Measurements from ENCODE around the gene C3.
A peak's percentile ranks its signal among the peaks of the same experiment; 100 is the strongest.

The C3 gene

GRCh38 chr19:6730153-6730804 is 9.8 kb upstream of the C3 start:
- peak; percentile 45 for DNase-seq

GRCh38 chr19:6729573-6730152 is 9.2 kb upstream of the C3 start:
- no peak for DNase-seq

- DNase-seq = peak; percentile 49
These were observed 7.9 kb upstream of the C3 start for GRCh38 chr19:6728346-6728745.

- DNase-seq = no peak
These were observed 5.2 kb upstream of the C3 start for GRCh38 chr19:6725513-6726231.

- no peak for DNase-seq
These were observed 4.4 kb upstream of the C3 start for GRCh38 chr19:6724631-6725492.

- DNase-seq = no peak
These were observed 3.3 kb upstream of the C3 start for GRCh38 chr19:6723738-6724137.

- no peak for DNase-seq
These were observed 2.7 kb upstream of the C3 start for GRCh38 chr19:6723108-6723618.

- no peak for DNase-seq
These were observed 1.3 kb upstream of the C3 start for GRCh38 chr19:6721773-6722172.

GRCh38 chr19:6721138-6721474 is 656 bp upstream of the C3 start:
- no peak for DNase-seq

GRCh38 chr19:6719992-6720368 is 470 bp downstream of the C3 start:
- DNase-seq = no peak

- DNase-seq = no peak
These were observed 949 bp downstream of the C3 start for GRCh38 chr19:6719540-6719861.

GRCh38 chr19:6718741-6719539 is 1.5 kb downstream of the C3 start:
- no peak for DNase-seq

GRCh38 chr19:6718111-6718740 is 2.2 kb downstream of the C3 start:
- DNase-seq = no peak

- no peak for DNase-seq
These were observed 2.9 kb downstream of the C3 start for GRCh38 chr19:6717441-6717971.

- DNase-seq = no peak
These were observed 3.4 kb downstream of the C3 start for GRCh38 chr19:6717036-6717435.

GRCh38 chr19:6716610-6716970 is 3.9 kb downstream of the C3 start:
- DNase-seq = no peak

GRCh38 chr19:6714749-6715555 is 5.5 kb downstream of the C3 start:
- DNase-seq = no peak

- DNase-seq = no peak
These were observed 6.4 kb downstream of the C3 start for GRCh38 chr19:6713773-6714692.

- DNase-seq = no peak
These were observed 7.5 kb downstream of the C3 start for GRCh38 chr19:6712692-6713670.
